Peyer's patch (tissue), 4 donors: ENCODE measurements around the gene CD2AP. TPM values are rescaled to one million over a fixed set of nuclear protein-coding genes. Genes with fewer than 3 reads are reported as not detected.
"Not testable (repeated sequence)": the region's sequence is repeated elsewhere in the genome, so short reads cannot be mapped to it uniquely, and the experiment has no call there.

Experiments used
- DNase-seq, 3 donors: peaks; one replicate each; pipeline ENCODE4 v3.0.0-alpha.2; 2017 to 2019
- H3K27ac ChIP-seq, 4 donors: fragments of 200-600 bp; sonication (generic); one replicate each; pipeline ENCODE4 v1.5.1; 2016 to 2019
- H3K27me3 ChIP-seq, 2 donors: fragments of 200-600 bp; sonication (generic); one replicate each; pipeline ENCODE4 v1.5.1; 2019
- H3K36me3 ChIP-seq, 3 donors: fragments of 200-600 bp; sonication (generic); one replicate each; pipeline ENCODE4 v1.5.1; 2016 to 2019
- H3K4me1 ChIP-seq, 4 donors: fragments of 200-600 bp; sonication (generic); one replicate each; pipeline ENCODE4 v1.5.1; 2016 to 2019
- H3K4me3 ChIP-seq, 4 donors: fragments of 200-600 bp; sonication (generic); 1 replicate in 3 of 4; 2 replicates in 1 of 4; pipeline ENCODE4 v1.5.1; 2016 to 2019; ENCODE audit warnings: mild to moderate bottlenecking in 1 of 4
- H3K9me3 ChIP-seq, 4 donors: fragments of 200-600 bp; sonication (generic); one replicate each; pipeline ENCODE4 v1.5.1; 2016 to 2019; ENCODE audit warnings: mild to moderate bottlenecking in 1 of 4
- POLR2A ChIP-seq, 2 donors: fragments of 450-650 bp; IDR thresholded peaks; one replicate each; pipeline ENCODE4 v1.5.1; 2017; ENCODE audit warnings: antibody characterized with exemption in 2 of 2, mild to moderate bottlenecking in 2 of 2, moderate library complexity in 2 of 2
- total RNA-seq, 4 donors: library from RNA; depleted of rRNA; stranded (reverse); fragments of >200 nt; gene quantifications; one replicate each; pipeline ENCODE4 v1.1.0, GENCODE V29; 2016
- TF ChIP-seq, protein P1 (sequence below), 6 experiments: fragments of 450-650 bp in 4 of 6; fragments of 200-600 bp in 2 of 6; sonication (generic) in 1 of 6; IDR thresholded peaks; one replicate each; pipeline ENCODE4 v1.5.1; 2017 to 2019; ENCODE audit warnings: antibody characterized with exemption in 6 of 6, mild to moderate bottlenecking in 3 of 6, moderate library complexity in 1 of 6

CD2AP gene
- total RNA-seq, 4 donors from 2014 or later: 59.4 to 151 (median 96.8) TPM

DNA sequence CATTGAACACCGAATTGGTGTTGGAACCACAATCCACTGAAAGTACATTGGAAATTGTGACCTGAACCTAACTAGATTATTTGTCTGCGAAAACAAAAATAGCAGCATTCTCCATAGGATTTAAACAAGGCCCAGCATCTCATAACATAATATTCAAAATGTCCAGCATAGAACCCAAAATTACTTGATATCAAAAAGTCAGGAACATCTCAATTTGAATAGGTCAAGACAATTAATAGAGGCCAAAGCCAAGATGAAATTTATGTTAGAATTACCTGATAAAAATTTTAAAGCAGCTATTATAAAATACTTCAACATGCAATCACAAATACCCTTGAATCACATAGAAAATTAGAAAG, 42.4 kb upstream of the CD2AP start:
- Histone ChIP-seq H3K36me3 (no peaks in the 10 kb centered on the region), H3K4me3 (no peak overlapping the region), H3K9me3 (peaks cover 0 to 4% (median 0%) of the 10 kb centered on the region in 4 donors), H3K4me1 (peaks cover 0 to 5% (median 1%) of the 10 kb centered on the region in 4 donors), H3K27ac (no peak overlapping the region), H3K27me3 (no peaks in the 10 kb centered on the region)
- DNase-seq: no peak
- TF ChIP-seq, protein P1, sequence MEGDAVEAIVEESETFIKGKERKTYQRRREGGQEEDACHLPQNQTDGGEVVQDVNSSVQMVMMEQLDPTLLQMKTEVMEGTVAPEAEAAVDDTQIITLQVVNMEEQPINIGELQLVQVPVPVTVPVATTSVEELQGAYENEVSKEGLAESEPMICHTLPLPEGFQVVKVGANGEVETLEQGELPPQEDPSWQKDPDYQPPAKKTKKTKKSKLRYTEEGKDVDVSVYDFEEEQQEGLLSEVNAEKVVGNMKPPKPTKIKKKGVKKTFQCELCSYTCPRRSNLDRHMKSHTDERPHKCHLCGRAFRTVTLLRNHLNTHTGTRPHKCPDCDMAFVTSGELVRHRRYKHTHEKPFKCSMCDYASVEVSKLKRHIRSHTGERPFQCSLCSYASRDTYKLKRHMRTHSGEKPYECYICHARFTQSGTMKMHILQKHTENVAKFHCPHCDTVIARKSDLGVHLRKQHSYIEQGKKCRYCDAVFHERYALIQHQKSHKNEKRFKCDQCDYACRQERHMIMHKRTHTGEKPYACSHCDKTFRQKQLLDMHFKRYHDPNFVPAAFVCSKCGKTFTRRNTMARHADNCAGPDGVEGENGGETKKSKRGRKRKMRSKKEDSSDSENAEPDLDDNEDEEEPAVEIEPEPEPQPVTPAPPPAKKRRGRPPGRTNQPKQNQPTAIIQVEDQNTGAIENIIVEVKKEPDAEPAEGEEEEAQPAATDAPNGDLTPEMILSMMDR (IDR thresholded peaks at IDR 0.05): no peak
- TF ChIP-seq POLR2A (IDR thresholded peaks at IDR 0.05): no peak

DNA sequence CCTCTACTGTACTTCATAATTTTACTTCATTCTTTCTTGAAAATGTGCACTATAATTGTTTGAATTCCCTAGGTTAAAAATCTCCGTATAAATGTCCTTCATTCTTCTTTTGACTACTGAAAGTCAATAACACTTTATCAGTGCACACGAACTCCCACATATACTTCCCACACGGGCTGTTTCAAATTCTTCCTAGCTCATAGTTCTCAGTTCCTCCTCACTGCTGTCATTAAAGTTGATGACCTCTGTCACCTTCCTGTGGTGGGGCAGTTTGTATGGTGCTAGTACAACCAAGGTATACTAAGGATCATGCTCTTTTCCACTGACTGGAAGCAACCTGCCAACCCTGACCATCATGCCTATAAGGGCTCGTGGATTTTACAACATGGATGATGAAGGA, 40.0 kb upstream of the CD2AP start:
- H3K4me3 ChIP-seq: no peak overlapping the region
- TF ChIP-seq, protein P1 (IDR thresholded peaks at IDR 0.05): no peak
- no peak for TF ChIP-seq POLR2A (IDR thresholded peaks at IDR 0.05)
- H3K4me1 ChIP-seq: peaks cover 0 to 5% (median 1%) of the 10 kb centered on the region in 4 donors
- no peaks in the 10 kb centered on the region for H3K9me3 ChIP-seq
- H3K27ac ChIP-seq: no peak overlapping the region
- H3K36me3 ChIP-seq: no peaks in the 10 kb centered on the region
- DNase-seq: peak in 1 of 3 donors; percentile 25
- H3K27me3 ChIP-seq: no peaks in the 10 kb centered on the region

DNA sequence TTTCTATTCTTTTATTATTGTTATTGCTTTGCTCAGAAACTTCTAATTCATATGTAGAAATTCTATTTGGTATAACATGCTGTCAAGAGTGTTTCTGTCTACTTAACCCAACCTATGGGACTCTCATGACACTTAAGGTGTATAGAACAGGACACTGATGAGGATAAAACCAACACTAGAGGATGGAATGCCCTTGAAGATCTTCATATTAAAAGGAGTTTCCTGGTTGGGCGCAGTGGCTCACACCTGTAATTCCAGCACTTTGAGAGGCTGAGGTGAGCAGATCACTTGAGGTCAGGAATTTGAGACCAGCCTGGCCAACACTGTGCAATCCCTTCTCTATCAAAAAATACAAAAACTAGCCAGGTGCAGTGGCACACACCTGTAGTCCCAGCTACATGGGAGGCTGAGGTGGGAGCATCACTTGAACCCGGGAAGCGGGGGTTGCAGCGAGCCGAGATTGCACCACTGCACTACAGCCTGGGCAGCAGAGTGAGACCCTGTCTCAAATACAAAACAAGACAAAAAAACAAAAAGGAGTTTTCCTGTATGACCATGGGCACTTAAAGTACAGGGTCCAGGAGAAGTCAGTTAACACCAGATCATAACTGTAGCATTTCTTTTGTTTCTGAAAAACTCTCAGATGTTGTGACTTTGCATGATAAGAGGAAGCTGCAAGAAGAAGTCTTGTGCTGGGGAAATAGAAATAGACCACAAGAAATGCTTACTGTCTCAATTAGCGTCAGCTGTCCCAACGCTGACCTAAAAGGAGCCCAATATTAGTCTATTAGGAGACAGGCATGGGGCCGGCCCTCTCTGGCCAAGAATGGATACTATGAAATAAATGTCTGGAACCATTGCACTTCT, 38.9 kb upstream of the CD2AP start:
- no peaks in the 10 kb centered on the region for H3K27me3 ChIP-seq
- DNase-seq: peak in 2 of 3 donors; percentile 38 to 61
- no peaks in the 10 kb centered on the region for H3K9me3 ChIP-seq
- no peak overlapping the region for H3K4me3 ChIP-seq
- no peak overlapping the region for H3K27ac ChIP-seq
- no peaks in the 10 kb centered on the region for H3K36me3 ChIP-seq
- peaks cover 0 to 5% (median 1%) of the 10 kb centered on the region in 4 donors for H3K4me1 ChIP-seq
- TF ChIP-seq POLR2A (IDR thresholded peaks at IDR 0.05): no peak

DNA sequence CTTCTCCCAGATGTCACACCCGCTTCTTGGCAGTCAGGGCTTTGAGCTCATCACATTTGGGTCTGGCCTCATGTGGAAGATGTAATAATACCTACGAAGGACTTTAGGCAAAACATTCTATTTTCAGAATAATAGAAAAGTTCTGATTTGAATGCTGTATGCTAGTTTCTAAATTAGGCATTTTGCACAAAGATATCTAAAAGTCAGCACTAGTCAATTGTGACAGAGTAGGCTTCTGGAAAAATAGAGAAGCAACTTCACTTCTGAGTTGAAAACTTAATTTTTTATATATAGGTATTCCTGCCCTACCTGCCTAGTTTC, 38.3 kb upstream of the CD2AP start:
- H3K9me3 ChIP-seq: no peaks in the 10 kb centered on the region
- TF ChIP-seq POLR2A (IDR thresholded peaks at IDR 0.05): no peak
- TF ChIP-seq, protein P1 (IDR thresholded peaks at IDR 0.05): no peak
- no peak overlapping the region for H3K4me3 ChIP-seq
- no peak for DNase-seq
- peaks cover 0 to 5% (median 1%) of the 10 kb centered on the region in 4 donors for H3K4me1 ChIP-seq
- H3K27me3 ChIP-seq: no peaks in the 10 kb centered on the region
- no peaks in the 10 kb centered on the region for H3K36me3 ChIP-seq
- no peak overlapping the region for H3K27ac ChIP-seq

DNA sequence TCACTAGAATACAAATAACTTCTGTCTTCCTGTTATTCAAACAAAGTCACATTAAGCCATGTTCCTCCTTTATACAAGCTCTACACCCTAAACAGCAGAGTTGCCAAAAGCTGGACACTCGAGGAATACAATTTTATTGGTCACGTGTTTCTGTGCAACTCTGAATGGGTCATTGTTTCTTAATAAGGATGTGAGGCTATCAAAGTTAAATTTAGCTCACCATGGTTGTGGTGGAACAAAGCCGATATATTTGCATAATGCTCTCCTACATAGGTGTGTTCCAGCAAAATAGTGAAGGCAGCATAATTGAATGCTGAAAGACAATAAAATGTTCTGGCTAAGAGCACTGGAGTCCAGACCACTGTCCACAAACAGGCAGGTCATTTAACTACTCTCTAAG, 36.9 kb upstream of the CD2AP start:
- no peak overlapping the region for H3K4me3 ChIP-seq
- TF ChIP-seq, protein P1 (IDR thresholded peaks at IDR 0.05): no peak
- TF ChIP-seq POLR2A (IDR thresholded peaks at IDR 0.05): no peak
- H3K27me3 ChIP-seq: no peaks in the 10 kb centered on the region
- H3K36me3 ChIP-seq: no peaks in the 10 kb centered on the region
- H3K4me1 ChIP-seq: peaks cover 0 to 3% (median 0%) of the 10 kb centered on the region in 4 donors
- no peaks in the 10 kb centered on the region for H3K9me3 ChIP-seq
- no peak for DNase-seq
- no peak overlapping the region for H3K27ac ChIP-seq

DNA sequence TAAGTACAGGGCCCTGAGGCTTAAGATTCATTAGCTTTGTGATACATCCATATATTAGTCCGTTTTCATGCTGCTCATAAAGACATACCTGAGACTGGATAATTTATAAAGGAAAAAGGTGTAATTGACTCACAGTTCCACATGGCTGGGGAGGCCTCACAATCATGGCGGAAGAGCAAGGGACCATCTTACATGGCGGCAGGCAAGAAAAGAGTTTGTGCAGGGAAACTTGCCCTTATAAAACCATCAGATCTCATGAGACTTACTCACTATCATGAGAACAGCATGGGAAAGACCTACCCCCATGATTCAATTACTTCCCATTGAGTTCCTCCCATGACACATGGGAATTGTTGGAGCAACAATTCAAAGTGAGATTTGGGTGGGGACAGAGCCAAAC, 32.6 kb upstream of the CD2AP start:
- not testable (repeated sequence) for H3K36me3 ChIP-seq, H3K27me3 ChIP-seq, H3K4me3 ChIP-seq, H3K4me1 ChIP-seq, DNase-seq, H3K27ac ChIP-seq, H3K9me3 ChIP-seq
